Right lobe of liver (tissue), 4 donors: ENCODE results near the gene NRDC.

Source experiments
- POLR2A ChIP-seq: fragments of 450-650 bp; IDR thresholded peaks from one replicate; pipeline ENCODE4 v1.6.1; 2017; ENCODE audit warnings: antibody characterized with exemption, mild to moderate bottlenecking
- TF ChIP-seq, protein P1 (sequence below), 4 donors: fragments of 200-600 bp in 3 of 4; fragments of 450-650 bp in 1 of 4; IDR thresholded peaks; one replicate each; pipeline versions ENCODE4 v1.5.1 to v1.8.0; 2016 to 2022; ENCODE audit warnings: antibody characterized with exemption in 4 of 4, mild to moderate bottlenecking in 2 of 4
- donor health status: DM: no; HTN: no; CAD: no.
- donor health status: DM: no; HTN: no; CAD: no.
- donor health status: DM: no; HTN: yes; CAD: no.

DNA sequence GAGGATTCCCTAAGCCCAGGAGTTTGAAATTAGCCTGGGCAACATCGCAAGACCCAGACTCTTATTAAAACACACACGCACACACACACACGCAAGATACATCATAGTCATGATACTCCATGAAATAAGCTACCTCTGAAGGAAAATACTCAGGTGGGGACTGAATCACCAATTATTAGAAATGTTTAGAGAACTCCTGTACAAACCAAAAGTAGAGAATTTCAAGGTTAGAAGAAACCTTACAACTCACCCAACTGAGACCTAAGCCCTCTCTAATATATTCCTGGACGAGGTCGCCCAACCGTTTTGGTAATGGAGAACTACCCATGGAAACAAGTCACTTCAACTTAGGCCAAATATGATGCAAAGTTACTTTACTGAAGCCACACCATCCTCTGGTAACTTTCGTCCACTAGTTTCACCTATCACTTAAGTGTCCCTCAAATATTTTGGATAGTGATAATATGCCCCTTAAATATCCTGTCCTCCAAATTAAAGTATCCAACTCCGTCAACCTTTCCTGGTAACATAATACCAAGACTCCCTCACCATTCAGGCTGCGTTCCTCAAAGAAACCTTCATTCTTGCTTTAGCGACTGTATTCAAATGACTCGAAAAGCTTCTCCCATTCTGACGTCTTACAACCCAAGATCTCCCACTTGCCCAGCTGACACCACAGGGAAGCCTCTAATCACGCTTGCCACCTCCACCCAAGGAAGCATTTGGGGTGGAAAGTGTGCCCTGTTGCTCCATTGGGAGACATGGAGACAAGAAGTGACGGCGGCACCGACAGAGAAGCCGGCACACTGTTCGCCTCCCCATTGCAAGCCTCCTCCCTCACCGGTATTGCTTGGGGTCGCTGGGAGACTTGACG is 856 bp downstream of the NRDC start:
- TF ChIP-seq, protein P1, sequence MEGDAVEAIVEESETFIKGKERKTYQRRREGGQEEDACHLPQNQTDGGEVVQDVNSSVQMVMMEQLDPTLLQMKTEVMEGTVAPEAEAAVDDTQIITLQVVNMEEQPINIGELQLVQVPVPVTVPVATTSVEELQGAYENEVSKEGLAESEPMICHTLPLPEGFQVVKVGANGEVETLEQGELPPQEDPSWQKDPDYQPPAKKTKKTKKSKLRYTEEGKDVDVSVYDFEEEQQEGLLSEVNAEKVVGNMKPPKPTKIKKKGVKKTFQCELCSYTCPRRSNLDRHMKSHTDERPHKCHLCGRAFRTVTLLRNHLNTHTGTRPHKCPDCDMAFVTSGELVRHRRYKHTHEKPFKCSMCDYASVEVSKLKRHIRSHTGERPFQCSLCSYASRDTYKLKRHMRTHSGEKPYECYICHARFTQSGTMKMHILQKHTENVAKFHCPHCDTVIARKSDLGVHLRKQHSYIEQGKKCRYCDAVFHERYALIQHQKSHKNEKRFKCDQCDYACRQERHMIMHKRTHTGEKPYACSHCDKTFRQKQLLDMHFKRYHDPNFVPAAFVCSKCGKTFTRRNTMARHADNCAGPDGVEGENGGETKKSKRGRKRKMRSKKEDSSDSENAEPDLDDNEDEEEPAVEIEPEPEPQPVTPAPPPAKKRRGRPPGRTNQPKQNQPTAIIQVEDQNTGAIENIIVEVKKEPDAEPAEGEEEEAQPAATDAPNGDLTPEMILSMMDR (IDR thresholded peaks at IDR 0.05): no peak
- TF ChIP-seq POLR2A: no peak
